B cell (primary cell): ENCODE data around the gene LELP1. TPM values are rescaled to one million over a fixed set of nuclear protein-coding genes. Genes with fewer than 3 reads are reported as not detected.

Experiments
- ATAC-seq: fragments of 200-7000 bp; cut with Tn5 transposase; one replicate; pipeline ENCODE4 v1.10.0; 2021; ENCODE audit warnings: low read depth, mild to moderate bottlenecking, moderate number of reproducible peaks, moderate library complexity
- CTCF ChIA-PET: fragments of 350-600 bp; sonication (Branson Sonifier 250); formaldehyde crosslinking; loops from one replicate; lab custom pipeline; 2021; ENCODE audit warnings: antibody characterized with exemption, inconsistent platforms; lab: Charles Lee
- POLR2A ChIA-PET: fragments of 350-600 bp; sonication (Branson Sonifier 250); formaldehyde crosslinking; loops from one replicate; lab custom pipeline; 2021; ENCODE audit warnings: antibody characterized with exemption; lab: Charles Lee
- DNase-seq: peaks from one replicate; pipeline ENCODE4 v3.0.0; 2013
- H2AFZ ChIP-seq: 2 replicates; pipeline ENCODE4 v1.6.1; 2012; ENCODE audit warnings: mild to moderate bottlenecking, low read depth, low read length; ENCODE audit not compliant: insufficient read depth, poor library complexity, severe bottlenecking
- H3K27ac ChIP-seq, 2 donors: 1 replicate in 1 of 2; 2 replicates in 1 of 2; pipeline ENCODE4 v1.5.1; 2012 to 2013; ENCODE audit warnings: low read length in 2 of 2, mild to moderate bottlenecking in 2 of 2, moderate library complexity in 1 of 2
- H3K27me3 ChIP-seq, 4 experiments: fragments of 200-600 bp in 1 of 4; sonication (generic) in 1 of 4; replicated peaks in 1 of 4; 1 replicate in 2 of 4; 2 replicates in 2 of 4; pipeline versions ENCODE4 v1.6.1 to v1.7.0; 2013 to 2016; ENCODE audit warnings: low read length in 3 of 4, mild to moderate bottlenecking in 2 of 4, mixed read lengths in 1 of 4, moderate library complexity in 1 of 4; ENCODE audit not compliant: insufficient read depth in 4 of 4, control insufficient read depth in 3 of 4; ENCODE audit errors: control extremely low read depth in 1 of 4
- H3K36me3 ChIP-seq, 2 experiments: replicated peaks in 1 of 2; 1 replicate in 1 of 2; 2 replicates in 1 of 2; pipeline versions ENCODE4 v1.6.1 to v1.7.1; 2013; ENCODE audit warnings: low read length in 1 of 2; ENCODE audit not compliant: insufficient read depth in 2 of 2, control insufficient read depth in 1 of 2; ENCODE audit errors: control extremely low read depth in 1 of 2, extremely low read depth in 1 of 2
- H3K4me1 ChIP-seq, 2 donors: fragments of 200-600 bp in 1 of 2; sonication (generic) in 1 of 2; 1 replicate in 1 of 2; 2 replicates in 1 of 2; pipeline versions ENCODE4 v1.5.1 to v1.6.1; 2013 to 2017; ENCODE audit warnings: low read length in 2 of 2; ENCODE audit not compliant: control insufficient read depth in 2 of 2, insufficient read depth in 2 of 2
- H3K4me2 ChIP-seq: replicated peaks from 2 replicates; pipeline ENCODE3; 2012; ENCODE audit warnings: mild to moderate bottlenecking, low read depth, low read length; ENCODE audit not compliant: poor library complexity, severe bottlenecking
- H3K4me3 ChIP-seq, 5 experiments: fragments of 200-600 bp in 1 of 5; sonication (generic) in 1 of 5; 1 replicate in 3 of 5; 2 replicates in 2 of 5; pipeline versions ENCODE4 v1.5.1 to v1.7.0; 2011 to 2016; ENCODE audit warnings: low read length in 4 of 5, mild to moderate bottlenecking in 4 of 5, low read depth in 2 of 5, control low read depth in 1 of 5, moderate library complexity in 1 of 5; ENCODE audit not compliant: insufficient read depth in 1 of 5; ENCODE audit errors: control extremely low read depth in 1 of 5, extremely low read depth in 1 of 5
- H3K79me2 ChIP-seq: fragments of 200-600 bp; sonication (generic); one replicate; pipeline ENCODE4 v1.6.0; 2016; ENCODE audit warnings: low read length; ENCODE audit not compliant: control insufficient read depth, insufficient read depth
- H3K9ac ChIP-seq: fragments of 200-600 bp; sonication (generic); 2 replicates; pipeline ENCODE4 v1.6.1; 2017; ENCODE audit warnings: mild to moderate bottlenecking, low read length, moderate library complexity
- H3K9me3 ChIP-seq, 3 donors: one replicate each; pipeline versions ENCODE4 v1.6.1 to v1.7.1; 2013; ENCODE audit warnings: low read length in 2 of 3; ENCODE audit not compliant: control insufficient read depth in 2 of 3, insufficient read depth in 1 of 3; ENCODE audit errors: control extremely low read depth in 1 of 3
- H4K20me1 ChIP-seq: 2 replicates; pipeline ENCODE4 v1.6.0; 2012; ENCODE audit warnings: mild to moderate bottlenecking, low read length; ENCODE audit not compliant: insufficient read depth, control insufficient read depth, poor library complexity, severe bottlenecking
- H3K27ac Mint-ChIP-seq: one replicate; pipeline ENCODE4 v1.8.0; 2021; ENCODE audit warnings: mixed read lengths
- H3K27me3 Mint-ChIP-seq: one replicate; pipeline ENCODE4 v1.8.0; 2021; ENCODE audit warnings: mixed read lengths
- H3K4me1 Mint-ChIP-seq: one replicate; pipeline ENCODE4 v1.8.0; 2021; ENCODE audit warnings: mixed read lengths
- H3K4me3 Mint-ChIP-seq: one replicate; pipeline ENCODE4 v1.8.0; 2021; ENCODE audit warnings: mixed read lengths
- H3K9me3 Mint-ChIP-seq: one replicate; pipeline ENCODE4 v1.8.0; 2022; ENCODE audit warnings: mixed read lengths; ENCODE audit not compliant: insufficient read depth
- CTCF ChIP-seq: fragments of 200-600 bp; IDR thresholded peaks from one replicate; pipeline ENCODE4 v1.8.0; 2022; ENCODE audit warnings: antibody characterized with exemption, mild to moderate bottlenecking
- EZH2 ChIP-seq: IDR thresholded peaks from 2 replicates; pipeline ENCODE4 v1.6.1; 2012; ENCODE audit warnings: borderline replicate concordance, low read depth, mild to moderate bottlenecking, moderate library complexity, low read length; ENCODE audit not compliant: insufficient read depth, poor library complexity, severe bottlenecking
- WGBS: methylation state at CpG from one replicate; pipeline ENCODE4 v1.1.5; 2013; ENCODE audit warnings: missing lambda C conversion rate; ENCODE audit not compliant: insufficient coverage; 5-methylcytosine and 5-hydroxymethylcytosine counted together
- intact Hi-C: fragments of 100-400 bp; cut with micrococcal nuclease; formaldehyde crosslinking; loops from one replicate; pipeline ENCODE4 v1.10.0; 2022
- polyA minus RNA-seq: library from RNA; depleted of rRNA, polyadenylated mRNA; stranded (reverse); fragments of >200 nt; gene quantifications from 2 replicates; pipeline ENCODE4 v1.2.3, GENCODE V29; 2012
- polyA plus RNA-seq: library from polyadenylated mRNA; depleted of rRNA; stranded (reverse); fragments of >200 nt; gene quantifications from 2 replicates; pipeline ENCODE4 v1.2.3, GENCODE V29; 2012
- total RNA-seq, 2 donors: library from RNA; stranded (reverse); fragments of 120-200 nt in 1 of 2; gene quantifications; 1 replicate in 1 of 2; 2 replicates in 1 of 2; pipeline versions ENCODE4 v1.2.3 to v1.2.4, GENCODE V29; 2013 to 2022

Gene LELP1
- total RNA-seq (not detected in 2 replicates), polyA plus RNA-seq (not detected in 2 replicates), polyA minus RNA-seq (not detected in 2 replicates)
- not detected for total RNA-seq (2013)

DNA sequence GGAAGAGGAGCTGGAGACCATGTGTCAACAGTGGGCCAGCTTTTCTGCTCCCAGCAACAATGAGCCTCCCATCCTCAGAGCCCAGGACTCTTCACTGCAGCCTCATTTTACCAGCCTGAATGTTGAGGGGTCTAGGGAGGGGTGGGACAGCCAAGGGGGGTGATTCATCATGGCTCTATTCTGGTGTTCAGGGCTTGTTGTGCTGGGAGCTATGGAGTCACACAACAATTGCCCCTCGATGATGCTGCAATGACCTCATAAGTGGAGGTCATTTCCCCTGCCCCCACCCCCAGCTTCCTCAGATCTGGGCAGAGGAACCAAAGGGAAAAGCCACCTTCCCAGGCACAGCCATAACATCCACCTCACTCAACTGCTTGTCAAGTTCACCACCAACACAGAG is at the start of gene LELP1:
LELP1 (plus strand) TSS at position 301 of the 400 bp plus-strand sequence. CDS start 1,278 bp downstream, outside the sequence.
- DNase-seq, result no peak
- no CpG with 5 or more reads among the region's 1 CpG for WGBS
- ATAC-seq, result no peak
- Mint-ChIP-seq H3K4me3 (no peak within 1 kb of the TSS), H3K27me3 (peaks cover 41% of the 10 kb centered on the region), H3K4me1 (no peaks in the 10 kb centered on the region), H3K27ac (no peak within 1 kb of the TSS), H3K9me3 (no peaks in the 10 kb centered on the region)
- H3K4me2 ChIP-seq, result no peak within 1 kb of the TSS
- CTCF ChIA-PET, result interaction anchor here (1.0 kb wide), 1 partner anchor 18 kb away, joined by 3 read pairs; no protein-coding TSS in a partner anchor
- intact Hi-C loops, result no loop called here
- no peak within 1 kb of the TSS for H3K9ac ChIP-seq
- H3K4me1 ChIP-seq, result no peaks in the 10 kb centered on the region
- H4K20me1 ChIP-seq, result no peaks in the 10 kb centered on the region
- no peak within 1 kb of the TSS for H3K4me3 ChIP-seq
- no peaks in the 10 kb centered on the region for H3K9me3 ChIP-seq
- H2AFZ ChIP-seq, result no peak within 1 kb of the TSS
- peaks cover 0 to 8% (median 1%) of the 10 kb centered on the region in 4 experiments for H3K27me3 ChIP-seq
- no peak within 1 kb of the TSS for H3K27ac ChIP-seq
- POLR2A ChIA-PET, result no interaction called here
- TF ChIP-seq CTCF, result no peak
- no peak for TF ChIP-seq EZH2
- no peaks in the 10 kb centered on the region for H3K79me2 ChIP-seq
- H3K36me3 ChIP-seq, result no peaks in the 10 kb centered on the region

DNA sequence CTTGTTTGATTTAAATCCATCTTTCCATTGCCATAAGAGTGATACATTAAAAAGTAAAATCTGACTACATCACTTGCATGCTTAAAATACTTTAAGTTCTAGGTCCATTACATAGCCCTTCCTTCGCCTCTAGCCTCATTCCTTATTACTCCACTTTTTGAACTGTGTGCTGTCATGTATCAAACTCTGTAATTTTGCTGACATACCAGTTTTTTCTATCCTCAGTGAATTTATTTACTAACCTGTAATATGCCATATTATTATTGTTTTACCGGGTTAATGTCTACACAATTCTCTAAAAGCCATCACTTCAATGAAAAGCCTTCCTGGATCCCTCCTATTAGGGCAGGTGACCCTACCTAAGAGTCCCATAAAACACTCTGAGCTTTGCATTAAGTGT is 47.7 kb upstream of the LELP1 start:
- H3K79me2 ChIP-seq, result no peaks in the 10 kb centered on the region
- no peak overlapping the region for H3K27ac ChIP-seq
- intact Hi-C loops, result no loop called here
- no peak overlapping the region for H2AFZ ChIP-seq
- TF ChIP-seq CTCF (no peak), EZH2 (no peak)
- no peaks in the 10 kb centered on the region for H3K4me1 ChIP-seq
- H3K27me3 Mint-ChIP-seq, result peaks cover 23% of the 10 kb centered on the region
- H3K27me3 ChIP-seq, result peaks cover 0 to 14% (median 4%) of the 10 kb centered on the region in 4 experiments
- H3K9me3 Mint-ChIP-seq, result peaks cover 9% of the 10 kb centered on the region
- H3K27ac Mint-ChIP-seq, result no peak overlapping the region
- WGBS, result no CpG with 5 or more reads among the region's 2 CpGs
- ChIA-PET POLR2A (no interaction called here), CTCF (interaction anchor here (1.6 kb wide), 1 partner anchor 11 kb away, joined by 7 read pairs; no protein-coding TSS in a partner anchor)
- ATAC-seq (no peak), DNase-seq (no peak)
- no peak overlapping the region for H3K4me3 Mint-ChIP-seq
- H3K4me1 Mint-ChIP-seq, result no peaks in the 10 kb centered on the region
- no peaks in the 10 kb centered on the region for H3K36me3 ChIP-seq
- no peak overlapping the region for H3K9ac ChIP-seq
- peaks cover 1 to 16% (median 12%) of the 10 kb centered on the region in 3 donors for H3K9me3 ChIP-seq
- H4K20me1 ChIP-seq, result no peaks in the 10 kb centered on the region
- H3K4me3 ChIP-seq, result no peak overlapping the region
- H3K4me2 ChIP-seq, result no peak overlapping the region
